Stimulated activated CD8-positive, alpha-beta memory T cell treated with anti-CD3 and anti-CD28 coated beads, Interleukin-15, amount 100 ng/mL, for 4 hours (primary cell): ENCODE data around the gene IPMK.
"Not testable (repeated sequence)": the region's sequence is repeated elsewhere in the genome, so short reads cannot be mapped to it uniquely, and the experiment has no call there.

Experiments used
- DNase-seq, 2 donors: peaks; one replicate each; pipeline ENCODE4 v3.0.0-alpha.2; 2020; ENCODE audit warnings: low read depth in 2 of 2

Gene IPMK

GRCh38 chr10:58266826-58267712 lies 625 bp downstream of the IPMK start:
- peak in 1 of 2 donors; percentile 11 for DNase-seq

- DNase-seq, result no peak
Measured at GRCh38 chr10:58266003-58266825, 1.5 kb downstream of the IPMK start.

GRCh38 chr10:58265249-58265648 lies 2.4 kb downstream of the IPMK start:
- DNase-seq, result no peak

GRCh38 chr10:58264780-58265179 lies 2.9 kb downstream of the IPMK start:
- DNase-seq, result no peak

GRCh38 chr10:58262766-58263165 lies 4.9 kb downstream of the IPMK start:
- DNase-seq, result no peak

GRCh38 chr10:58260334-58260733 lies 7.4 kb downstream of the IPMK start:
- no peak for DNase-seq

- DNase-seq, result no peak
Measured at GRCh38 chr10:58258977-58259692, 8.6 kb downstream of the IPMK start.

- not testable (repeated sequence) for DNase-seq
Measured at GRCh38 chr10:58256013-58256780, 11.5 kb downstream of the IPMK start.

GRCh38 chr10:58254644-58255043 lies 13.1 kb downstream of the IPMK start:
- no peak for DNase-seq

- no peak for DNase-seq
Measured at GRCh38 chr10:58253184-58253583, 14.5 kb downstream of the IPMK start.

- DNase-seq, result not testable (repeated sequence)
Measured at GRCh38 chr10:58244666-58245065, 23.0 kb downstream of the IPMK start.

GRCh38 chr10:58244242-58244641 lies 23.5 kb downstream of the IPMK start:
- DNase-seq, result not testable (repeated sequence)

- DNase-seq, result not testable (repeated sequence)
Measured at GRCh38 chr10:58243801-58244200, 23.9 kb downstream of the IPMK start.

GRCh38 chr10:58243269-58243668 lies 24.4 kb downstream of the IPMK start:
- no peak for DNase-seq

GRCh38 chr10:58241346-58241745 lies 26.3 kb downstream of the IPMK start:
- no peak for DNase-seq

GRCh38 chr10:58240531-58240930 lies 27.2 kb downstream of the IPMK start:
- DNase-seq, result no peak

GRCh38 chr10:58239561-58240169 lies 28.0 kb downstream of the IPMK start:
- no peak for DNase-seq

- DNase-seq, result no peak
Measured at GRCh38 chr10:58237014-58237834, 30.5 kb downstream of the IPMK start.

- not testable (repeated sequence) for DNase-seq
Measured at GRCh38 chr10:58229856-58230255, 37.8 kb downstream of the IPMK start.

- no peak for DNase-seq
Measured at GRCh38 chr10:58225654-58226053, 42.0 kb downstream of the IPMK start.
